Measurements from ENCODE around the gene FAF1.

- TF ChIP-seq CTCF (IDR thresholded peaks at IDR 0.05; ENCODE audit: low read depth, low read length, missing input control), result no peak
- TF ChIP-seq REST (IDR thresholded peaks at IDR 0.05), result no peak
- no peak for TF ChIP-seq JUND (IDR thresholded peaks at IDR 0.05)
- TF ChIP-seq RAD21 (IDR thresholded peaks at IDR 0.05), result no peak
- no peak for TF ChIP-seq MAX (IDR thresholded peaks at IDR 0.05)
- no peak for TF ChIP-seq TAF1 (conservative IDR thresholded peaks at IDR 0.05)
Measured at GRCh38 chr1:50793521-50793920, 166.5 kb downstream of the FAF1 start.

All from liver (tissue), 3 donors.